Panc1 (cell line): Measurements from ENCODE around the gene ITIH2.

Source experiments
- POLR2AphosphoS5 ChIP-seq: IDR thresholded peaks from 2 replicates; pipeline ENCODE4 v1.6.1; 2012; ENCODE audit warnings: mild to moderate bottlenecking, low read depth, low read length, moderate library complexity
- REST ChIP-seq, 2 experiments: IDR thresholded peaks; 2 replicates each; pipeline ENCODE4 v1.6.1; 2011 to 2012; ENCODE audit warnings: low read depth in 2 of 2, control low read depth in 1 of 2, low read length in 1 of 2, mild to moderate bottlenecking in 1 of 2, moderate library complexity in 1 of 2; ENCODE audit not compliant: insufficient read depth in 1 of 2
- TCF7L2 ChIP-seq: IDR thresholded peaks from 2 replicates; pipeline ENCODE4 v1.6.1; 2011; ENCODE audit warnings: mild to moderate bottlenecking, low read depth, low read length, inconsistent platforms
- TF ChIP-seq, protein P1 (sequence below): fragments of 450-650 bp; IDR thresholded peaks from 2 replicates; pipeline ENCODE4 v1.5.1; 2017; ENCODE audit warnings: mild to moderate bottlenecking

DNA sequence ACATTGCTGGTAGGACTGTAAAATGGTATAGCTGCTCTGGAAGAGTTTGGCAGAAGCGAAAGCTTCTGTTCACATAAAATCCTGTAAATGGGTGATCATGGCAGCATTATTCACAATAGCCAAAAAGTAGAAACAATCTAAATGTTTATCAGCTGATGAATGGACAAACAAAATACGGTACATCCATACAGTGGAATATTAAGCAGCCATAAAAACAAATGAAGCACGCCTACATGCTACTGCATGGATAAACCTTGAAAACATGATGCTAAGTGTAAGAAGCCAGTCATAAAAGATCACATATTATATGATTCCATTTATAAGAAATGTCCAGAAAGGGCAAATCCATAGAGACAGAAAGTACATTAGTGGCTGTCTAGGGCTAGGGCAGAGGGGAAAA is 52.0 kb downstream of the ITIH2 start:
- TF ChIP-seq, protein P1, sequence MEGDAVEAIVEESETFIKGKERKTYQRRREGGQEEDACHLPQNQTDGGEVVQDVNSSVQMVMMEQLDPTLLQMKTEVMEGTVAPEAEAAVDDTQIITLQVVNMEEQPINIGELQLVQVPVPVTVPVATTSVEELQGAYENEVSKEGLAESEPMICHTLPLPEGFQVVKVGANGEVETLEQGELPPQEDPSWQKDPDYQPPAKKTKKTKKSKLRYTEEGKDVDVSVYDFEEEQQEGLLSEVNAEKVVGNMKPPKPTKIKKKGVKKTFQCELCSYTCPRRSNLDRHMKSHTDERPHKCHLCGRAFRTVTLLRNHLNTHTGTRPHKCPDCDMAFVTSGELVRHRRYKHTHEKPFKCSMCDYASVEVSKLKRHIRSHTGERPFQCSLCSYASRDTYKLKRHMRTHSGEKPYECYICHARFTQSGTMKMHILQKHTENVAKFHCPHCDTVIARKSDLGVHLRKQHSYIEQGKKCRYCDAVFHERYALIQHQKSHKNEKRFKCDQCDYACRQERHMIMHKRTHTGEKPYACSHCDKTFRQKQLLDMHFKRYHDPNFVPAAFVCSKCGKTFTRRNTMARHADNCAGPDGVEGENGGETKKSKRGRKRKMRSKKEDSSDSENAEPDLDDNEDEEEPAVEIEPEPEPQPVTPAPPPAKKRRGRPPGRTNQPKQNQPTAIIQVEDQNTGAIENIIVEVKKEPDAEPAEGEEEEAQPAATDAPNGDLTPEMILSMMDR, result no peak
- TF ChIP-seq REST (IDR thresholded peaks at IDR 0.05; ENCODE audit: insufficient read depth in 1 of 2, low read depth in 2 of 2, low read length in 1 of 2) (no peak), TCF7L2 (no peak), POLR2AphosphoS5 (no peak)
